HG02885 (cell line): ENCODE measurements around the gene ABHD17C.

Experiments
- ATAC-seq: cut with Tn5 transposase; IDR thresholded peaks from one replicate; pipeline ENCODE4 v1.9.1; 2021; ENCODE audit warnings: mild to moderate bottlenecking; ENCODE audit not compliant: unreplicated experiment, poor library complexity

ABHD17C gene

GRCh38 chr15:80722811-80723210 lies 27.7 kb downstream of the ABHD17C start:
- no peak for ATAC-seq

DNA sequence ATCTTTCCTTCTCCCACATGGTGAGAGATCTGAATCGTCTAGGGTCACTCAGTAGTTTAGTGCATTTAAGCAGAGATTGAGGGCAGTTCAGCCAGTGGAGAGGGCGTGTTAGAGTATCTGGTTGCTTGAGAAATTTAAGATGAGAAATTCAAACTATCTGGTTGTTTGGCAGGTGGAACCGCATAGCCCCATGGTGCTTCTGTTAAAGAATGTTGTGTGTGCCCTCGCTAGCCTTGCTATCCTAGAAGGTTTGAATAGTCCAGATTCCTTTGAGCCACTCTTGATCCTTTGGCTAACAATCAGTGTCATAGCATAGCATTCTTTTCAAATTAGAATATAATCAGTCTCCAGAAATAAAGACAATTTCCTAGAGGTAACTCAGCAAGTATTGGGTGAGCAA lies 32.1 kb downstream of the ABHD17C start:
- no peak for ATAC-seq

- no peak for ATAC-seq
Measured at GRCh38 chr15:80727596-80727995, 32.5 kb downstream of the ABHD17C start.

GRCh38 chr15:80730387-80730786 lies 35.3 kb downstream of the ABHD17C start:
- ATAC-seq = no peak

- no peak for ATAC-seq
Measured at GRCh38 chr15:80730926-80731325, 35.8 kb downstream of the ABHD17C start.

DNA sequence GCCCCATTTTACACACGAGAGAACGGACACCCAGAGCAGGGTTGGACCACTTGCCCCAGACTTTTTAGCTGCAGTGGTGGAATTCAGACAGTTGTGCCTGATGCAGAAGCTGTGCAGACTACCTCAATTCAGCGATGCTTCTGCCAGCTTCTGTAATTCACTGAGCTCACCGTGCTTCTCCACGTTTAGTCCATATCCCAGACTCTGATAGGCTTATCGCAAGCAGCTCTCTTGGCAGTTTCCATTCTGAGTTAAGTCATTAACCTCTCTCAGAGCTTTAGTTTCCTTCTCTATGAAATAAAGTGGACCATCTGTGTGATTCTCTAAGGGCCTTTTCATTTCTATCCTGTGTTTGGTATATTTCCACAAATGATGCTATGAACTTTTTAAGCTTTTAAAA lies 37.1 kb downstream of the ABHD17C start:
- ATAC-seq = no peak

- ATAC-seq = no peak
Measured at GRCh38 chr15:80732818-80733217, 37.7 kb downstream of the ABHD17C start.

GRCh38 chr15:80733460-80733859 lies 38.4 kb downstream of the ABHD17C start:
- ATAC-seq = no peak

GRCh38 chr15:80735344-80735743 lies 40.2 kb downstream of the ABHD17C start:
- no peak for ATAC-seq

- no peak for ATAC-seq
Measured at GRCh38 chr15:80736560-80736959, 41.5 kb downstream of the ABHD17C start.

DNA sequence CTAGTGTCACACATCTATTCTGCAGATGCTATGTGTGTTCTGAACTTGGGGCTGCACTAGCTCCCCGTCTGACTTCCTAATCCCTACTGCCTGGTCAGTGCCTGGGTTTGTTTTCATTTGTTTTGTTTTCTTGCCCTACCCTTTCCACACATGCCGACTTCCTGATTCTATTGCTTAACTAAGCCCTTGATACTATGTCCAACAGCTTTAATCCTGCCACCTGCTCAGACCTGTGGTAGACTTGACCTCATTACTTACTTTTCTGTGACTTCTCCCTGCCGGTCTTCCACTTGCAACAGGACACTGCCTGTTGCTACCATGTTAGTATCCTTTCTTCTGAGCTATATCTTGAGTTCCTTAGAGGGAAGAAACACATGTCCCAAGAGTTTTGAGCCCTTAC lies 44.8 kb downstream of the ABHD17C start:
- ATAC-seq = no peak

DNA sequence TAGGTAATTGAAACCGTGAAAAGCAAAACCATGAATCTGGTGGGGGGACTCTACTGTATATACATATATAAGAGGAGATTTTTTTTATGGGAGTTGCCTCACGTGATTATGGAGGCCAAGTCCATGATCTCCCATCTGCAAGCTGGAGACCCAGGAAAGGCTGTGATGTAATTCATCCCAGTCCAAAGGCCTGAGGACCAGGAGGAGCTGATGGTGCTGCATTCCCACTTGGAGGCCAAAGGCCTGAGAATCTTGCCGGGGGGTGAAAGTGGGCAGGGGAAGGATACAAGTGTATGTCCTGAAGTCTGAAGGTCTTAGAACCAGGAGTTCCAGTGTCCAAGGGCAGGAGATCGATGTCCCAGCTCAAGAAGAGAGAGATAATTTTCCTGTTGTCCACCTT lies 47.0 kb downstream of the ABHD17C start:
- no peak for ATAC-seq

GRCh38 chr15:80743189-80743833 lies 48.2 kb downstream of the ABHD17C start:
- ATAC-seq = no peak

GRCh38 chr15:80744415-80744814 lies 49.3 kb downstream of the ABHD17C start:
- ATAC-seq = no peak

- no peak for ATAC-seq
Measured at GRCh38 chr15:80744826-80745225, 49.7 kb downstream of the ABHD17C start.

DNA sequence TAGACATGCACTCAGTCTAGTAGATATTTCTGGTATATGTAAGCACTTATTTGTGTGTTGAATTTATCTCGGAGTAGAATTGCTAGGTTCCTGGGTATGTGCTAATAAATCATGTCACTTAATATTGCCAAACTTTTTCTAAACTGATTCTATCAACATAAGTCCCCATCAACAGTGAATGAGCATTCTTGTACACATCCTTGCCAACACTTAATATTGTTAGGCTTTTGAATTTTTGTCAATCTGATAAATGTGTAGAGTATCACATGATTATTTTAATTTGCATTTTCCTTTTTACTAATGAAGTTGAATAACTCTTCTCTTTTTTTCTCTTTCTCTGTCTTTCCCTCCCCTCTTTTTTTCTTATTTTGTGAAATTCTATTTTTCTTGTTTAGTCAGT lies 50.8 kb downstream of the ABHD17C start:
- ATAC-seq = no peak

GRCh38 chr15:80747317-80748053 lies 52.4 kb downstream of the ABHD17C start:
- no peak for ATAC-seq

GRCh38 chr15:80749589-80749988 lies 54.5 kb downstream of the ABHD17C start:
- ATAC-seq = no peak

- no peak for ATAC-seq
Measured at GRCh38 chr15:80750575-80750974, 55.5 kb downstream of the ABHD17C start.

DNA sequence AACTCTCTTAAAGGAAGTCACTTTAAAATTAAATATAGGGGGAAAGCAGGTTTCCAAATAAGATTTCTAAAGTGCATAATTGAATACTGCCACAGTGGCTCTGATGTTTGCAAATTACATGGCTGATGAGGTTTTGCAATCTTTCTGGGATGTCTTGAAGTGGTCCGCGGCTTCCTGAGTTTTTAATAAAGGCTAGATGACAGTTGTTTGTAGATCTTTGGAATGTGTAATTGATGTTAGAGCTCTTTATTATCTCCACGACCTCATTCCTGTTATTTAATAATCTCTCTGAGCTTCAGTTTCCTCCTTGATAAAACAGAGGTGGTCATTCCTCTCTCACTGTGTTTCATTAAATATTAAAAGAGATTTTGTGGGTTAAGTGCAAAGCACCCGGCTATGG lies 57.1 kb downstream of the ABHD17C start:
- no peak for ATAC-seq

DNA sequence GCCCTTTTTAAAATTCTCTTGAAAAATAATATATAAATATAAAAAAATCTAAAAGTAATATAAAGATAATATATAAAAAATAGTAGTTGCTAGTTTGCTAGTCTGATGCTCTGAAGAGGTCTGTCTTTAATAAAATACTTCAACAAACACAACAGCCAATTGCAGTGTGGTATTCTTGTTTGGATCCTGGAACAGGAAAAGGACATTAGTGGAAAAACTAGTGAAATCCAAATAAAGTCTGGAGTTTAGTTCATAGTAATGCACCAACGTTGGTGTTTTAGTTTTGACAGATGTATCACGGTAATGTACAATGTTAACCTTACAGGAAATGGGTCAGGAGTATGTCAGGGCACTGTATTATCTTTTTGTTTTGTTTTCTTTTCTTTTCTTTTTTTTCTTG lies 58.1 kb downstream of the ABHD17C start:
- ATAC-seq = no peak

GRCh38 chr15:80754014-80754413 lies 58.9 kb downstream of the ABHD17C start:
- no peak for ATAC-seq
